GM13976 (cell line): ENCODE measurements around the gene PRKAR1B.

Source experiments
- DNase-seq: peaks from one replicate; pipeline ENCODE4 v3.0.0; 2012; ENCODE audit warnings: low spot score
- CTCF ChIP-seq: IDR thresholded peaks from 2 replicates; pipeline ENCODE4 v1.5.1; 2012; ENCODE audit warnings: borderline replicate concordance, mild to moderate bottlenecking; ENCODE audit not compliant: insufficient read depth; ENCODE audit errors: extremely low read depth, missing control alignments, control extremely low read depth
- in situ Hi-C: fragments of 300-500 bp; cut with MboI; formaldehyde crosslinking; loops from one replicate; pipeline ENCODE4 v1.12.0; 2022; ENCODE audit warnings: low sequenced_read_pairs, mixed read lengths, inconsistent platforms; ENCODE audit not compliant: unreplicated experiment

PRKAR1B gene

GRCh38 chr7:683526-684205, 43.4 kb downstream of the PRKAR1B start:
- DNase-seq, result no peak
- in situ Hi-C loops, result no loop called here
- TF ChIP-seq CTCF, result no peak

GRCh38 chr7:682810-683209, 44.3 kb downstream of the PRKAR1B start:
- no peak for DNase-seq
- no peak for TF ChIP-seq CTCF
- in situ Hi-C loops, result no loop called here

- TF ChIP-seq CTCF, result no peak
- no peak for DNase-seq
- in situ Hi-C loops, result no loop called here
Measured at GRCh38 chr7:681551-682307, 45.4 kb downstream of the PRKAR1B start.

- no peak for TF ChIP-seq CTCF
- no peak for DNase-seq
- in situ Hi-C loops, result no loop called here
Measured at GRCh38 chr7:680411-681127, 46.5 kb downstream of the PRKAR1B start.

GRCh38 chr7:676972-677385, 50.1 kb downstream of the PRKAR1B start:
- in situ Hi-C loops, result no loop called here
- DNase-seq, result no peak
- no peak for TF ChIP-seq CTCF

- no peak for DNase-seq
- TF ChIP-seq CTCF, result no peak
- in situ Hi-C loops, result no loop called here
Measured at GRCh38 chr7:676246-676971, 50.7 kb downstream of the PRKAR1B start.
